OCI-LY7 (cell line): ENCODE data around the gene HS3ST3A1.
A peak's percentile ranks its signal among the peaks of the same experiment; 100 is the strongest.

Experiments used
- EZH2phosphoT487 ChIP-seq: fragments of 200-600 bp; sonication (generic); IDR thresholded peaks from 2 replicates; pipeline ENCODE4 v1.6.1; 2018; ENCODE audit warnings: low read depth, borderline replicate concordance, mild to moderate bottlenecking, mixed run types, antibody characterized with exemption, low read length, moderate library complexity, mixed read lengths
- TF ChIP-seq, protein P1 (sequence below): fragments of 200-600 bp; sonication (generic); conservative IDR thresholded peaks from 2 replicates; pipeline ENCODE4 v1.5.1; 2014; ENCODE audit warnings: mild to moderate bottlenecking, antibody characterized with exemption, low read length, moderate library complexity, mixed read lengths

- TF ChIP-seq, protein P1, sequence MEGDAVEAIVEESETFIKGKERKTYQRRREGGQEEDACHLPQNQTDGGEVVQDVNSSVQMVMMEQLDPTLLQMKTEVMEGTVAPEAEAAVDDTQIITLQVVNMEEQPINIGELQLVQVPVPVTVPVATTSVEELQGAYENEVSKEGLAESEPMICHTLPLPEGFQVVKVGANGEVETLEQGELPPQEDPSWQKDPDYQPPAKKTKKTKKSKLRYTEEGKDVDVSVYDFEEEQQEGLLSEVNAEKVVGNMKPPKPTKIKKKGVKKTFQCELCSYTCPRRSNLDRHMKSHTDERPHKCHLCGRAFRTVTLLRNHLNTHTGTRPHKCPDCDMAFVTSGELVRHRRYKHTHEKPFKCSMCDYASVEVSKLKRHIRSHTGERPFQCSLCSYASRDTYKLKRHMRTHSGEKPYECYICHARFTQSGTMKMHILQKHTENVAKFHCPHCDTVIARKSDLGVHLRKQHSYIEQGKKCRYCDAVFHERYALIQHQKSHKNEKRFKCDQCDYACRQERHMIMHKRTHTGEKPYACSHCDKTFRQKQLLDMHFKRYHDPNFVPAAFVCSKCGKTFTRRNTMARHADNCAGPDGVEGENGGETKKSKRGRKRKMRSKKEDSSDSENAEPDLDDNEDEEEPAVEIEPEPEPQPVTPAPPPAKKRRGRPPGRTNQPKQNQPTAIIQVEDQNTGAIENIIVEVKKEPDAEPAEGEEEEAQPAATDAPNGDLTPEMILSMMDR, result peak; percentile 88
- no peak for TF ChIP-seq EZH2phosphoT487
Measured at GRCh38 chr17:13597723-13598347, 3.9 kb downstream of the HS3ST3A1 start.
